Testis (tissue), 3 donors: ENCODE measurements around the gene LIN7C. TPM values are rescaled to one million over a fixed set of nuclear protein-coding genes. Genes with fewer than 3 reads are reported as not detected.

Source experiments
- microRNA-seq, 2 donors: library from miRNA; unstranded; fragments of <30 nt; microRNA quantifications; one replicate each; pipeline ENCODE4, GENCODE V29; 2016; ENCODE audit warnings: borderline number of aligned reads in 2 of 2, borderline replicate concordance in 1 of 2
- polyA plus RNA-seq: library from polyadenylated mRNA; stranded (reverse); fragments of 350-450 nt; fragmentation: Illumina TruSeq; extraction: RNeasy Lipid Tissue Mini Kit (QIAGEN cat#74804); gene quantifications from one replicate; pipeline ENCODE4 v1.2.3, GENCODE V29; 2014; ENCODE audit warnings: low read depth, low replicate concordance; ENCODE audit not compliant: insufficient read depth
- small RNA-seq, 2 donors: library from RNA; depleted of rRNA; stranded (forward); fragments of <200 nt; gene quantifications; one replicate each; pipeline ENCODE3, GENCODE V24; 2016
- total RNA-seq, 2 donors: library from RNA; depleted of rRNA; stranded (reverse); fragments of >200 nt; gene quantifications; one replicate each; pipeline ENCODE4 v1.2.3, GENCODE V29; 2016

Gene LIN7C
- total and polyA plus RNA-seq, 3 donors from 2014 or later = 6.9 to 23.1 (median 21.0) TPM

Small RNA genes lying within 50 kb of the gene (microRNA-seq; reads per million reads assigned to microRNA genes)
- 0 reads per million in 2 donors for gene MIR8087

Small RNA genes lying within 50 kb of the gene (small RNA-seq; reads per million reads assigned to genes)
- gene AC100771.1 = 0 reads per million in 2 donors
- gene MIR8087 = 0 reads per million in 2 donors
- 0 reads per million in 2 donors for gene RNA5SP339

Other genes with a start within 250 kb of the LIN7C start
- gene CCDC34, start 143.6 kb downstream of the LIN7C start, total RNA-seq = 10 to 100 TPM; 24.2 to 40.9 TPM
- gene CCDC34, start 143.6 kb downstream of the LIN7C start, polyA plus RNA-seq = 15.2 TPM
- 100 to 1,000 TPM in 1 of 2 donors, 10 to 100 TPM in 1; 95.9 to 120 TPM for gene LGR4, start 34.0 kb downstream of the LIN7C start, total RNA-seq
- 33.0 TPM for gene LGR4, start 34.0 kb downstream of the LIN7C start, polyA plus RNA-seq
- gene BDNF, start 193.7 kb upstream of the LIN7C start, total RNA-seq = under 1 TPM; 0.62 to 0.87 TPM
- gene BDNF, start 193.7 kb upstream of the LIN7C start, polyA plus RNA-seq = 1.1 TPM